ENCODE data around the gene GEMIN2.
"Not testable (repeated sequence)": the region's sequence is repeated elsewhere in the genome, so short reads cannot be mapped to it uniquely, and the experiment has no call there.

Gene GEMIN2

GRCh38 chr14:39154594-39155189 lies 40.6 kb downstream of the GEMIN2 start:
- Histone ChIP-seq H3K4me3 (ENCODE audit: low read length in 2 of 2) (no peak overlapping the region), H3K27me3 (ENCODE audit: control insufficient read depth in 2 of 2, insufficient read depth in 2 of 2, low read length in 2 of 2) (no peaks in the 10 kb centered on the region), H3K27ac (ENCODE audit: low read depth in 2 of 2, low read length in 2 of 2) (no peak overlapping the region), H3K4me1 (ENCODE audit: control insufficient read depth in 2 of 2, insufficient read depth in 2 of 2, low read length in 2 of 2) (no peaks in the 10 kb centered on the region), H3K9me3 (ENCODE audit: control insufficient read depth in 2 of 2, low read length in 2 of 2) (no peaks in the 10 kb centered on the region), H3K9ac (ENCODE audit: low read depth in 1 of 2, low read length in 2 of 2) (no peak overlapping the region), H3K36me3 (ENCODE audit: control insufficient read depth in 2 of 2, insufficient read depth in 2 of 2, low read length in 2 of 2) (peaks cover 16 to 34% of the 10 kb centered on the region in 2 donors)

- Histone ChIP-seq H3K4me1 (ENCODE audit: control insufficient read depth in 2 of 2, insufficient read depth in 2 of 2, low read length in 2 of 2) (no peaks in the 10 kb centered on the region), H3K9me3 (ENCODE audit: control insufficient read depth in 2 of 2, low read length in 2 of 2) (no peaks in the 10 kb centered on the region), H3K27me3 (ENCODE audit: control insufficient read depth in 2 of 2, insufficient read depth in 2 of 2, low read length in 2 of 2) (no peaks in the 10 kb centered on the region), H3K9ac (ENCODE audit: low read depth in 1 of 2, low read length in 2 of 2) (no peak overlapping the region), H3K27ac (ENCODE audit: low read depth in 2 of 2, low read length in 2 of 2) (no peak overlapping the region), H3K36me3 (ENCODE audit: control insufficient read depth in 2 of 2, insufficient read depth in 2 of 2, low read length in 2 of 2) (peaks cover 21 to 47% of the 10 kb centered on the region in 2 donors), H3K4me3 (ENCODE audit: low read length in 2 of 2) (no peak overlapping the region)
These were observed 43.4 kb downstream of the GEMIN2 start for GRCh38 chr14:39157491-39157890.

- H3K9ac ChIP-seq (ENCODE audit: low read depth in 1 of 2, low read length in 2 of 2), result no peak overlapping the region
- no peaks in the 10 kb centered on the region for H3K4me1 ChIP-seq (ENCODE audit: control insufficient read depth in 2 of 2, insufficient read depth in 2 of 2, low read length in 2 of 2)
- H3K4me3 ChIP-seq (ENCODE audit: low read length in 2 of 2), result no peak overlapping the region
- no peak overlapping the region for H3K27ac ChIP-seq (ENCODE audit: low read depth in 2 of 2, low read length in 2 of 2)
- no peaks in the 10 kb centered on the region for H3K9me3 ChIP-seq (ENCODE audit: control insufficient read depth in 2 of 2, low read length in 2 of 2)
- no peaks in the 10 kb centered on the region for H3K27me3 ChIP-seq (ENCODE audit: control insufficient read depth in 2 of 2, insufficient read depth in 2 of 2, low read length in 2 of 2)
- peaks cover 22 to 46% of the 10 kb centered on the region in 2 donors for H3K36me3 ChIP-seq (ENCODE audit: control insufficient read depth in 2 of 2, insufficient read depth in 2 of 2, low read length in 2 of 2)
These were observed 44.2 kb downstream of the GEMIN2 start for GRCh38 chr14:39158222-39158858.

- Histone ChIP-seq H3K4me3 (ENCODE audit: low read length in 2 of 2) (no peak overlapping the region), H3K27me3 (ENCODE audit: control insufficient read depth in 2 of 2, insufficient read depth in 2 of 2, low read length in 2 of 2) (no peaks in the 10 kb centered on the region), H3K36me3 (ENCODE audit: control insufficient read depth in 2 of 2, insufficient read depth in 2 of 2, low read length in 2 of 2) (peaks cover 29 to 42% of the 10 kb centered on the region in 2 donors), H3K27ac (ENCODE audit: low read depth in 2 of 2, low read length in 2 of 2) (no peak overlapping the region), H3K4me1 (ENCODE audit: control insufficient read depth in 2 of 2, insufficient read depth in 2 of 2, low read length in 2 of 2) (no peaks in the 10 kb centered on the region), H3K9me3 (ENCODE audit: control insufficient read depth in 2 of 2, low read length in 2 of 2) (no peaks in the 10 kb centered on the region), H3K9ac (ENCODE audit: low read depth in 1 of 2, low read length in 2 of 2) (no peak overlapping the region)
These were observed 46.4 kb downstream of the GEMIN2 start for GRCh38 chr14:39160494-39160893.

- Histone ChIP-seq H3K4me1 (ENCODE audit: control insufficient read depth in 2 of 2, insufficient read depth in 2 of 2, low read length in 2 of 2) (peaks cover 9 to 14% of the 10 kb centered on the region in 2 donors), H3K36me3 (ENCODE audit: control insufficient read depth in 2 of 2, insufficient read depth in 2 of 2, low read length in 2 of 2) (peaks cover under 1 to 12% of the 10 kb centered on the region in 2 donors)
- not testable (repeated sequence) for H3K4me3 ChIP-seq (ENCODE audit: low read length in 2 of 2); H3K9ac ChIP-seq (ENCODE audit: low read depth in 1 of 2, low read length in 2 of 2); H3K27ac ChIP-seq (ENCODE audit: low read depth in 2 of 2, low read length in 2 of 2); H3K9me3 ChIP-seq (ENCODE audit: control insufficient read depth in 2 of 2, low read length in 2 of 2); H3K27me3 ChIP-seq (ENCODE audit: control insufficient read depth in 2 of 2, insufficient read depth in 2 of 2, low read length in 2 of 2)
These were observed 53.7 kb downstream of the GEMIN2 start for GRCh38 chr14:39167797-39168320.

- Histone ChIP-seq H3K4me1 (ENCODE audit: control insufficient read depth in 2 of 2, insufficient read depth in 2 of 2, low read length in 2 of 2) (peaks cover 9 to 14% of the 10 kb centered on the region in 2 donors), H3K27ac (ENCODE audit: low read depth in 2 of 2, low read length in 2 of 2) (no peak overlapping the region), H3K9me3 (ENCODE audit: control insufficient read depth in 2 of 2, low read length in 2 of 2) (no peaks in the 10 kb centered on the region), H3K36me3 (ENCODE audit: control insufficient read depth in 2 of 2, insufficient read depth in 2 of 2, low read length in 2 of 2) (peaks cover 0 to 12% of the 10 kb centered on the region in 2 donors), H3K9ac (ENCODE audit: low read depth in 1 of 2, low read length in 2 of 2) (peak overlapping the region in 1 of 2 donors; percentile 95), H3K4me3 (ENCODE audit: low read length in 2 of 2) (peak overlapping the region; percentile 91 to 99), H3K27me3 (ENCODE audit: control insufficient read depth in 2 of 2, insufficient read depth in 2 of 2, low read length in 2 of 2) (no peaks in the 10 kb centered on the region)
These were observed 54.5 kb downstream of the GEMIN2 start for GRCh38 chr14:39168591-39168990.

GRCh38 chr14:39169541-39169900 lies 55.4 kb downstream of the GEMIN2 start:
- Histone ChIP-seq H3K4me3 (ENCODE audit: low read length in 2 of 2) (peak overlapping the region; percentile 91 to 99), H3K4me1 (ENCODE audit: control insufficient read depth in 2 of 2, insufficient read depth in 2 of 2, low read length in 2 of 2) (peaks cover 9 to 14% of the 10 kb centered on the region in 2 donors), H3K27me3 (ENCODE audit: control insufficient read depth in 2 of 2, insufficient read depth in 2 of 2, low read length in 2 of 2) (no peaks in the 10 kb centered on the region), H3K27ac (ENCODE audit: low read depth in 2 of 2, low read length in 2 of 2) (peak overlapping the region; percentile 97), H3K9me3 (ENCODE audit: control insufficient read depth in 2 of 2, low read length in 2 of 2) (no peaks in the 10 kb centered on the region), H3K9ac (ENCODE audit: low read depth in 1 of 2, low read length in 2 of 2) (peak overlapping the region; percentile 95 to 98), H3K36me3 (ENCODE audit: control insufficient read depth in 2 of 2, insufficient read depth in 2 of 2, low read length in 2 of 2) (peaks cover 0 to 9% of the 10 kb centered on the region in 2 donors)

- Histone ChIP-seq H3K9ac (ENCODE audit: low read depth in 1 of 2, low read length in 2 of 2) (no peak overlapping the region), H3K27me3 (ENCODE audit: control insufficient read depth in 2 of 2, insufficient read depth in 2 of 2, low read length in 2 of 2) (no peaks in the 10 kb centered on the region), H3K27ac (ENCODE audit: low read depth in 2 of 2, low read length in 2 of 2) (no peak overlapping the region), H3K4me1 (ENCODE audit: control insufficient read depth in 2 of 2, insufficient read depth in 2 of 2, low read length in 2 of 2) (peaks cover 13 to 21% of the 10 kb centered on the region in 2 donors), H3K36me3 (ENCODE audit: control insufficient read depth in 2 of 2, insufficient read depth in 2 of 2, low read length in 2 of 2) (peaks cover 11 to 14% of the 10 kb centered on the region in 2 donors), H3K4me3 (ENCODE audit: low read length in 2 of 2) (no peak overlapping the region), H3K9me3 (ENCODE audit: control insufficient read depth in 2 of 2, low read length in 2 of 2) (no peaks in the 10 kb centered on the region)
These were observed 59.1 kb downstream of the GEMIN2 start for GRCh38 chr14:39173198-39173597.

- Histone ChIP-seq H3K4me3 (ENCODE audit: low read length in 2 of 2) (peak within 1 kb of the TSS; percentile 96 to 99), H3K9ac (ENCODE audit: low read depth in 1 of 2, low read length in 2 of 2) (peak within 1 kb of the TSS; percentile 96 to 99), H3K27ac (ENCODE audit: low read depth in 2 of 2, low read length in 2 of 2) (peak within 1 kb of the TSS; percentile 94 to 96), H3K4me1 (ENCODE audit: control insufficient read depth in 2 of 2, insufficient read depth in 2 of 2, low read length in 2 of 2) (peaks cover 7 to 8% of the 10 kb centered on the region in 2 donors), H3K9me3 (ENCODE audit: control insufficient read depth in 2 of 2, low read length in 2 of 2) (no peaks in the 10 kb centered on the region), H3K36me3 (ENCODE audit: control insufficient read depth in 2 of 2, insufficient read depth in 2 of 2, low read length in 2 of 2) (peaks cover 22 to 27% of the 10 kb centered on the region in 2 donors), H3K27me3 (ENCODE audit: control insufficient read depth in 2 of 2, insufficient read depth in 2 of 2, low read length in 2 of 2) (no peaks in the 10 kb centered on the region)
These were observed 60.7 kb downstream of the GEMIN2 start, which contains the start of gene PNN for GRCh38 chr14:39174560-39175444. PNN (plus strand) TSS chr14:39175254; CDS start chr14:39175280, 26 bp downstream.

Data from mucosa of rectum (tissue), 2 donors.